CD4-positive, alpha-beta T cell treated with Interleukin-4 for 1 hour (primary cell): ENCODE measurements around the gene TTC14.

Experiments used
- DNase-seq, 2 donors: peaks; one replicate each; pipeline ENCODE4 v3.0.0-alpha.2; 2020 to 2022

TTC14 gene

GRCh38 chr3:180640987-180641386 is 39.0 kb downstream of the TTC14 start:
- no peak for DNase-seq

- DNase-seq: peak in 1 of 2 donors; percentile 1
These were observed 44.3 kb downstream of the TTC14 start for GRCh38 chr3:180646187-180646790.

- DNase-seq: no peak
These were observed 54.4 kb downstream of the TTC14 start for GRCh38 chr3:180656406-180656805.

GRCh38 chr3:180657094-180657493 is 55.1 kb downstream of the TTC14 start:
- no peak for DNase-seq
